OCI-LY1 (cell line): ENCODE data around the gene COLQ.

Source experiments
- CTCF ChIP-seq: fragments of 200-600 bp; sonication (generic), shearing (Covaris generic); IDR thresholded peaks from 2 replicates; pipeline ENCODE4 v1.5.1; 2017; ENCODE audit warnings: mild to moderate bottlenecking, antibody characterized with exemption, low read length, moderate library complexity, mixed read lengths
- EZH2 ChIP-seq: fragments of 200-600 bp; sonication (generic), shearing (Covaris generic); IDR thresholded peaks from 2 replicates; pipeline ENCODE4 v1.8.0; 2017; ENCODE audit warnings: borderline replicate concordance, mixed run types, mild to moderate bottlenecking, antibody characterized with exemption, low read length, moderate library complexity, mixed read lengths

GRCh38 chr3:15506571-15506970 lies 14.9 kb downstream of the COLQ start:
- TF ChIP-seq EZH2 (no peak), CTCF (no peak)
